ENCODE results near the gene EFCAB5. TPM values are rescaled to one million over a fixed set of nuclear protein-coding genes. Genes with fewer than 3 reads are reported as not detected.
"Not testable (repeated sequence)": the region's sequence is repeated elsewhere in the genome, so short reads cannot be mapped to it uniquely, and the experiment has no call there.

Gene EFCAB5
- total RNA-seq, 1 donor from 2014 or later: 0.29 TPM

DNA sequence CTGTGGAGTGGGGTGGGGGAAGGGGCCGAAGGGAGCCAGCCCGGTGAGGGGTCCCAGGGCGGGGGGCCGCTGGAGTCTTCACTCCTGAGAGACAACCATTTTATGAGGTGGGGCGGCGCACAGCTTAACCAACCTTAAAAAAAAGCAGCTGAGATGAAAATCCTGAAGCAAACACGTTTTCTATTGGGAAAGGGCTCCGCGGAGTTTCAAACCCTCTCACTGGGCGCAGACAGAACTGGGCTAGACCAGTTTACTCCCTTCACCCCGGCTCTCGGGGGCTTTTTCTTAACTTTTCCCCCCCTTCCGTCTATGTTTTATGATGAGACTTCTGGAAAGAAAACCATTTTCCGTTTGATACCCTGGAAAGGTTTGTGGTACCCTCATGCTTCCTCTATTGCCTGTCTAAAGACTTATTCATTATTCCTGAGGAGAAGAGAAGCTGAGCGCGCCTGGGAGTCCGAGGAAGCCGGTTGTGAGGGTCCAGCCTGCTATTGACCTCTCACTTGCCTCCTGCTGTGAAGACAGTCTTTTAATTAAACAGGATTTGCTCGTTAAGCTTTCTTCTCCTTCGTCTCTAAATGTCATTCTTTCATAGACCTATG, 10.9 kb upstream of the EFCAB5 start:
- no peaks in the 10 kb centered on the region for H3K27me3 Mint-ChIP-seq
- H3K4me3 Mint-ChIP-seq: no peak overlapping the region
- H3K27ac Mint-ChIP-seq: no peak overlapping the region
- DNase-seq (ENCODE audit: extremely low spot score, unreplicated experiment): no peak
- H3K9me3 Mint-ChIP-seq: no peaks in the 10 kb centered on the region
- TF ChIP-seq, protein P1, sequence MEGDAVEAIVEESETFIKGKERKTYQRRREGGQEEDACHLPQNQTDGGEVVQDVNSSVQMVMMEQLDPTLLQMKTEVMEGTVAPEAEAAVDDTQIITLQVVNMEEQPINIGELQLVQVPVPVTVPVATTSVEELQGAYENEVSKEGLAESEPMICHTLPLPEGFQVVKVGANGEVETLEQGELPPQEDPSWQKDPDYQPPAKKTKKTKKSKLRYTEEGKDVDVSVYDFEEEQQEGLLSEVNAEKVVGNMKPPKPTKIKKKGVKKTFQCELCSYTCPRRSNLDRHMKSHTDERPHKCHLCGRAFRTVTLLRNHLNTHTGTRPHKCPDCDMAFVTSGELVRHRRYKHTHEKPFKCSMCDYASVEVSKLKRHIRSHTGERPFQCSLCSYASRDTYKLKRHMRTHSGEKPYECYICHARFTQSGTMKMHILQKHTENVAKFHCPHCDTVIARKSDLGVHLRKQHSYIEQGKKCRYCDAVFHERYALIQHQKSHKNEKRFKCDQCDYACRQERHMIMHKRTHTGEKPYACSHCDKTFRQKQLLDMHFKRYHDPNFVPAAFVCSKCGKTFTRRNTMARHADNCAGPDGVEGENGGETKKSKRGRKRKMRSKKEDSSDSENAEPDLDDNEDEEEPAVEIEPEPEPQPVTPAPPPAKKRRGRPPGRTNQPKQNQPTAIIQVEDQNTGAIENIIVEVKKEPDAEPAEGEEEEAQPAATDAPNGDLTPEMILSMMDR (conservative IDR thresholded peaks at IDR 0.05): no peak
- peaks cover 14% of the 10 kb centered on the region for H3K4me1 Mint-ChIP-seq (ENCODE audit: unreplicated experiment)
- H3K36me3 Mint-ChIP-seq: no peaks in the 10 kb centered on the region

DNA sequence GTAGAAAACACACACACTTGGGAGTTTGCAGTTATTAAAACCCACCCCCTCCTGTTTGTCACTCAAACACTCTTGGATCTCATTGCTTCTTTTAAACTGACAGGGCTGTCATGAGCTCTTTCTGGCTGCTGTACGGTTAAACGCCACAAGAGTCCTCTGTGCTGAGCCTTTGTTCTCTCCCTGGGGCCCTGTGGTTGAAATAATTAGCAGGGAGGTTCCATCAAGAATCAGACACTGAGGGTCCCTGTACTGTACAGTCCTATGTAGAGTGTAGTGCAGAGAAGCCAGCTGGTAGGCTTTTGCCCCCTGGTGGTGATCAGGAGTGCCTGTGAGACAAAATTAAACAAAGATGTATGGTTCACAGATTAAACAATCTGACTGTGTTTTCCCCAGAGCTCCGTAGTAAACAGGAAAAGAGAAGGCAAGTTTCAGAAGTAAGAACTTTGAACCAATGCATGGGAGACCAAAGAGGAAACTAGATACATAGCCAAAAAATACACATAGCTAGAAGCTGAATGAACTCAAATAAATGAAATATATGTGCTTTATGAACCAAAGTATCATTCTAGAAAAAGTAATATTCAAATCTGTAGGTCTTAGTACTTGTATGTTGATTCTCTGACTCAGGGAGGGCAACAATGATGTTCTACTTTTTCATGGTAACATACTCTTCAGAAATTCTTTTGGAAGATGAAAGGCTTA, 10.1 kb upstream of the EFCAB5 start:
- Mint-ChIP-seq H3K27ac (no peak overlapping the region), H3K4me1 (ENCODE audit: unreplicated experiment) (peaks cover 14% of the 10 kb centered on the region), H3K9me3 (no peaks in the 10 kb centered on the region), H3K4me3 (no peak overlapping the region), H3K27me3 (no peaks in the 10 kb centered on the region), H3K36me3 (no peaks in the 10 kb centered on the region)
- DNase-seq (ENCODE audit: extremely low spot score, unreplicated experiment): no peak
- TF ChIP-seq, protein P1 (conservative IDR thresholded peaks at IDR 0.05): peak; percentile 97

DNA sequence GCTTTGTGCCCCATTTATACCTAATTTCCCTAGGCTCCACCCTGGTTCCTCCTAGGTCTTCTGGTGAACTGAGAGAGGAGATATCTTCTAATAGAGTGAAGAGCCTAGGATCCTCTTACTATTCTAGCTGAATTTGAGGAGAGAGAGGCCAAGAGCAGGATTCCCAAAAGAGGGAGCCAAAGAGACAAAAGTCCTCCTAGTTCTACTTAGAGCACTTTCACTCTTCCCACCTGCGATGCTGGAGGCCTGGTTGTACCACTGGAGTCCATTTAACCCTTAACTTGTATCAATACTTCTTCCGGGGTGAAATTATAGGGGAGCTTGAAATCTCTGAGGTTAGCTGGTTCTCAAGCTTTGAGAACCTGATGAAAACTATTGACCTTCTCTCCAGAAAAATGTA, 8.1 kb upstream of the EFCAB5 start:
- no peaks in the 10 kb centered on the region for H3K9me3 Mint-ChIP-seq
- no peaks in the 10 kb centered on the region for H3K27me3 Mint-ChIP-seq
- H3K4me3 Mint-ChIP-seq: no peak overlapping the region
- no peaks in the 10 kb centered on the region for H3K36me3 Mint-ChIP-seq
- DNase-seq (ENCODE audit: extremely low spot score, unreplicated experiment): no peak
- H3K4me1 Mint-ChIP-seq (ENCODE audit: unreplicated experiment): peaks cover 1% of the 10 kb centered on the region
- no peak overlapping the region for H3K27ac Mint-ChIP-seq
- TF ChIP-seq, protein P1 (conservative IDR thresholded peaks at IDR 0.05): no peak

DNA sequence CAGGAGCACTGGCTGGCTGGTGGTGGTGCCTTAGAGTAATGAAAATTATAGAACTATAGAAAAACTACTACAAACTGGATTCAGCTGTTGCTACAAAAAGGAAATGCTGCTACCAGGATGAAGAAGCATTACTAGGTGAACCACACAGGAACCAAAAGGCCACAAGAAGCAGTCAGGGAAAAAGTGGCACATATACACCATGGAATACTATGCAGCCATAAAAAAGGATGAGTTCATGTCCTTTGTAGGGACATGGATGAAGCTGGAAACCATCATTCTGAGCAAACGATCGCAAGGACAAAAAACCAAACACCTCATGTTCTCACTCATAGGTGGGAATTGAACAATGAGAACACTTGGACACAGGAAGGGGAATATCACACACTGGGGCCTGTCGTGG, 5.5 kb upstream of the EFCAB5 start:
- not testable (repeated sequence) for H3K4me3 Mint-ChIP-seq; H3K27me3 Mint-ChIP-seq; H3K36me3 Mint-ChIP-seq; H3K27ac Mint-ChIP-seq; H3K9me3 Mint-ChIP-seq; H3K4me1 Mint-ChIP-seq (ENCODE audit: unreplicated experiment); DNase-seq (ENCODE audit: extremely low spot score, unreplicated experiment)

DNA sequence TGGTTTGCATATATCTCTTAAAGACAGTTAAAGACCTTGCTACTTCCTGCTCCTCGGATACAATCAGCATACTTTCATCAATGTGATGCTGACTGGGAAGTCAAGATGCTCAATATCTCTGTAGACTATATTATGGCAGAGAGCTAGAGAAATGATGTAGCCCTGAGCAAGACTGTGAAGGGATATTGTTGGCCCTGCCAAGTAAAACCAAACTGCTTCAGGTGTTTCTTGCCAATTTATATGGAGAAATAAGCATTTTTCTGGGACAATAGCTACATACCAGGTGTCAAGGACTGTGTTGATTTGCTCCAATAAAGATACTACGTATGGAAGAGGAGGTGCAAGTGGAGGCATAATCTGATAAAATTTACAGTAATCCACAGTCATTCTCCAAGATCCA, 4.7 kb upstream of the EFCAB5 start:
- TF ChIP-seq, protein P1 (conservative IDR thresholded peaks at IDR 0.05): no peak
- H3K4me3 Mint-ChIP-seq: no peak overlapping the region
- no peak for DNase-seq (ENCODE audit: extremely low spot score, unreplicated experiment)
- H3K9me3 Mint-ChIP-seq: no peaks in the 10 kb centered on the region
- no peaks in the 10 kb centered on the region for H3K36me3 Mint-ChIP-seq
- H3K27ac Mint-ChIP-seq: no peak overlapping the region
- H3K4me1 Mint-ChIP-seq (ENCODE audit: unreplicated experiment): no peaks in the 10 kb centered on the region
- no peaks in the 10 kb centered on the region for H3K27me3 Mint-ChIP-seq

DNA sequence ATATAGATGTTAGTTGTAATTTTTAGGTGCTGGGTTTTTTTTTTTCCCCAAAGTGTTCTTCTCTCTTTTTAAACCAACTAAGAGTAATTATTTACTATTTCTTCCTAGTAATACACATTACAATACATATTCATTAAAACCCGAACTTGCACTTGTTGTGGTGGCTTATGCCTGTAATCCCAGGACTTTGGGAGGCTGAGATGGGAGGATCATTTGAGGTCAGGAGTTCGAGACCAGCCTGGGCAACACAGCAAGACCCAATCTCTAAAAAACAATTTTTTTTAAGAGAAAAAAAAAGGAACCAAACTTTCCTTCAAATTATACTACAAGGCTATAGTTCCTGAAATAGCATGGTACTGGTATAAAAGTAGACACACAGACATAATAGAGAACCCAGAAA, 3.8 kb downstream of the EFCAB5 start:
- H3K9me3 Mint-ChIP-seq: no peaks in the 10 kb centered on the region
- no peak overlapping the region for H3K27ac Mint-ChIP-seq
- no peaks in the 10 kb centered on the region for H3K36me3 Mint-ChIP-seq
- no peak overlapping the region for H3K4me3 Mint-ChIP-seq
- peaks cover 15% of the 10 kb centered on the region for H3K4me1 Mint-ChIP-seq (ENCODE audit: unreplicated experiment)
- no peaks in the 10 kb centered on the region for H3K27me3 Mint-ChIP-seq
- no peak for DNase-seq (ENCODE audit: extremely low spot score, unreplicated experiment)
- TF ChIP-seq, protein P1 (conservative IDR thresholded peaks at IDR 0.05): no peak

All from type B pancreatic cell (in vitro differentiated cells).